Measurements from ENCODE around the gene GSTM5. TPM values are rescaled to one million over a fixed set of nuclear protein-coding genes. Genes with fewer than 3 reads are reported as not detected.

Gene GSTM5
- total and polyA plus RNA-seq, 2 of the 8 experiments (the other 6 are each of a cell fraction or from before 2014, with no cell fraction given): 0.24 to 0.89 TPM

- Histone ChIP-seq H3K56ac (replicated peaks; ENCODE audit: insufficient read length, low read depth, low read length) (no peak overlapping the region), H2BK12ac (ENCODE audit: low read depth, low read length) (no peak overlapping the region), H3K79me2 (ENCODE audit: control insufficient read depth in 1 of 2, insufficient read depth in 2 of 2, low read length in 2 of 2) (no peaks in the 10 kb centered on the region), H2BK15ac (ENCODE audit: low read length) (no peak overlapping the region), H4K91ac (replicated peaks; ENCODE audit: insufficient read length, low read length) (no peak overlapping the region), H4K8ac (ENCODE audit: extremely low read depth, insufficient read depth, low read length) (no peak overlapping the region), H3K9ac (replicated peaks in 1 of 4; ENCODE audit: extremely low read depth in 1 of 4, low read depth in 3 of 4, low read length in 3 of 4) (no peak overlapping the region), H3K4me3 (ENCODE audit: extremely low read depth in 1 of 4, insufficient read depth in 2 of 4, low read depth in 3 of 4, low read length in 4 of 4) (no peak overlapping the region), H2BK20ac (ENCODE audit: low read length) (no peak overlapping the region), H3K4me2 (ENCODE audit: insufficient read depth in 1 of 2, low read depth in 2 of 2, low read length in 2 of 2) (no peak overlapping the region), H3K79me1 (ENCODE audit: low read depth, low read length) (no peaks in the 10 kb centered on the region), H3K23ac (ENCODE audit: insufficient read length) (no peak overlapping the region), H3K9me3 (ENCODE audit: insufficient read depth in 2 of 2, low read depth in 1 of 2, low read length in 1 of 2) (peaks cover 4 to 18% of the 10 kb centered on the region in 2 experiments; a peak in 3 of 4 replicates), H3K14ac (ENCODE audit: insufficient read length) (no peak overlapping the region), H4K5ac (ENCODE audit: insufficient read length, low read depth, low read length) (no peak overlapping the region), H2BK5ac (ENCODE audit: low read depth, low read length) (no peak overlapping the region), H3K36me3 (ENCODE audit: control insufficient read depth in 2 of 4, insufficient read depth in 4 of 4, low read length in 3 of 4) (no peaks in the 10 kb centered on the region), H2BK120ac (replicated peaks; ENCODE audit: low read depth, low read length) (no peak overlapping the region), H2AFZ (ENCODE audit: low read length) (no peak overlapping the region), H3K4ac (replicated peaks; ENCODE audit: insufficient read length, low read depth, low read length) (no peak overlapping the region), H3K27ac (ENCODE audit: low read depth, low read length) (no peak overlapping the region), H2AK5ac (ENCODE audit: low read depth, low read length) (no peak overlapping the region), H4K20me1 (replicated peaks in 1 of 2; ENCODE audit: control insufficient read depth in 1 of 2, insufficient read depth in 2 of 2, low read length in 2 of 2) (no peaks in the 10 kb centered on the region), H3K27me3 (replicated peaks in 1 of 4; ENCODE audit: control insufficient read depth in 3 of 4, extremely low read depth in 1 of 4, insufficient read depth in 3 of 4, low read length in 3 of 4) (no peaks in the 10 kb centered on the region), H3K4me1 (replicated peaks in 1 of 4; ENCODE audit: control insufficient read depth in 3 of 4, insufficient read depth in 4 of 4, low read length in 3 of 4) (no peaks in the 10 kb centered on the region), H3K18ac (ENCODE audit: extremely low read depth, low read length) (no peak overlapping the region), H3K23me2 (ENCODE audit: low read depth, low read length) (0 out of 2 replicates have a peak, but pooled peaks cover 2% of the 10 kb centered on the region)
- no peak for FAIRE-seq
- ChIA-PET POLR2A (ENCODE audit: partially characterized antibody) (no interaction called here), CTCF (ENCODE audit: partially characterized antibody) (interaction anchor here (0.6 to 3.4 kb wide), 7 partner anchors 22 to 230 kb away, joined by 3 to 14 read pairs (median 3); partner anchors contain the start of gene GNAI3)
- 89% methylated on average over 12 of the region's 12 CpGs; no CpG with 5 or more reads in 1 of the 2 experiments for WGBS, 2 experiments (ENCODE audit: extremely low coverage in 1 of 2, insufficient coverage in 1 of 2, insufficient read length in 1 of 2, insufficient replicate concordance in 2 of 2, low coverage in 1 of 2, low lambda C conversion rate in 2 of 2, missing lambda C conversion rate in 1 of 2)
- no peak for TF ChIP-seq CTBP2 (IDR thresholded peaks at IDR 0.05; ENCODE audit: borderline replicate concordance, insufficient read depth, insufficient read length, low read length)
- no peak for TF ChIP-seq JUN (IDR thresholded peaks at IDR 0.05; ENCODE audit: low read depth, low read length)
- TF ChIP-seq TAF7 (optimal IDR thresholded peaks at IDR 0.05; ENCODE audit: borderline replicate concordance, low read depth, low read length): no peak
- no peak for TF ChIP-seq SIN3A (conservative IDR thresholded peaks at IDR 0.05 in 1 of 2, IDR thresholded peaks at IDR 0.05 in 1 of 2; ENCODE audit: low read depth in 1 of 2, low read length in 2 of 2)
- TF ChIP-seq TBP (IDR thresholded peaks at IDR 0.05; ENCODE audit: low read depth, low read length): no peak
- no peak for TF ChIP-seq KDM1A (IDR thresholded peaks at IDR 0.05; ENCODE audit: borderline replicate concordance, low read length)
- no peak for TF ChIP-seq ASH2L (IDR thresholded peaks at IDR 0.05; ENCODE audit: low read length)
- no peak for TF ChIP-seq JUND (IDR thresholded peaks at IDR 0.05; ENCODE audit: low read length)
- DNase-seq (ENCODE audit: low read depth in 1 of 2, low spot score in 2 of 2): no peak
Observed at GRCh38 chr1:109751531-109752260, 39.6 kb downstream of the GSTM5 start.

All from H1 (cell line).